Measurements from ENCODE around the gene PI4K2A. TPM values are rescaled to one million over a fixed set of nuclear protein-coding genes. Genes with fewer than 3 reads are reported as not detected.

Gene PI4K2A
- total and polyA plus RNA-seq, 5 experiments from 2014 or later = 6.5 to 9.4 (median 8.8) TPM

DNA sequence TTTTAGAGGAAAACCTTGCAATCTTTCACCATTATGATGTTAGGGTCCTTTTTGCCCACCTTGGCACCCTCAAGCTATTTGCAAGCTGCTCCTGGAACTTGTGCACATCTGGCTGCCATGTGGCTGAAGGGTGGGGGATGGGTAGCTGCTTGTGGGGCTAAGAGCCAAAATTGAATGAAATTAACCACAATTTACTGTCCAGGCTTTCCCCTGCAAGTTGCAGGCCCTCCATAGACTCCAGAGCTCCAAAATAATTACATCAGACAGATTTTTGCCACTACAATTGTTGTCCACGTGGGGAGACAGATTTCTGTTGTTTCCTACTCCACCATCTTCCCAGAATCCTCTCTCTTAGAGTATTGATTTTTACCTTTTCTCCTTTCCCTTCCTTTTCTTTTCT is 19.1 kb downstream of the PI4K2A start:
- no peak overlapping the region for H3K4me3 Mint-ChIP-seq
- no peak for ATAC-seq
- H3K9me3 Mint-ChIP-seq = no peaks in the 10 kb centered on the region
- DNase-seq = no peak
- peak overlapping the region in 1 of 10 donors; percentile 33 for H3K27ac Mint-ChIP-seq
- H3K36me3 Mint-ChIP-seq = peaks cover 0 to 78% (median 21%) of the 10 kb centered on the region in 3 donors
- no peaks in the 10 kb centered on the region for H3K27me3 Mint-ChIP-seq
- POLR2A ChIA-PET = no interaction called here
- peaks cover 0 to 2% (median under 1%) of the 10 kb centered on the region in 4 donors for H3K4me1 Mint-ChIP-seq

DNA sequence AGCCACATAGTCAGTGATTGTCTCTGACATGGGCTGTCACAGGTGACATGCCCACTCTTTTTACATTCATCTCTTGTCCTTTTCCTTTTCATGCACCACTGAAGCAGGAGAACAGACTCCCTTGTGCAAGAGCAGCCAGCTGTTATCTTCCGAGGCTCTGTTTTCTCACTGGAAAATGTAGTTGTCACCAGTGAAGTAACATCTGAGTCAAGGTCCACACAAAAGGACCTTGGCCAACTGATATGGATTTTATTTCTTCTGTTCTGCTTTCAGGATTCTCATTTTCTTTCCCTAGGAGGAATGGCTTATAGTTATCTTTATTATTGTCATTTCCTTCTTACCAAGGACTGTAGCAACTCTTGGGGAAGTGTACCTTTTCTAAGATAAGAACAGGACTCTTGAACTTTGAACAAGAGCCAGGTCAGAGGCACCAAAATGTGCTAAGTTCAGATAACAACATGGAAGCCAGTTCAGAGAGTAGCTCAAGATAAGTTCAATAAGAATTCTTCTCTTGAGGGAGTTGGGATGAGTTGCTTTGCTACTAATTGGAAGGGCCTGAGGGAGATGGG is 23.9 kb downstream of the PI4K2A start:
- no peak overlapping the region for H3K27ac Mint-ChIP-seq
- H3K36me3 Mint-ChIP-seq = peaks cover 0 to 63% (median 16%) of the 10 kb centered on the region in 3 donors
- no peak overlapping the region for H3K4me3 Mint-ChIP-seq

DNA sequence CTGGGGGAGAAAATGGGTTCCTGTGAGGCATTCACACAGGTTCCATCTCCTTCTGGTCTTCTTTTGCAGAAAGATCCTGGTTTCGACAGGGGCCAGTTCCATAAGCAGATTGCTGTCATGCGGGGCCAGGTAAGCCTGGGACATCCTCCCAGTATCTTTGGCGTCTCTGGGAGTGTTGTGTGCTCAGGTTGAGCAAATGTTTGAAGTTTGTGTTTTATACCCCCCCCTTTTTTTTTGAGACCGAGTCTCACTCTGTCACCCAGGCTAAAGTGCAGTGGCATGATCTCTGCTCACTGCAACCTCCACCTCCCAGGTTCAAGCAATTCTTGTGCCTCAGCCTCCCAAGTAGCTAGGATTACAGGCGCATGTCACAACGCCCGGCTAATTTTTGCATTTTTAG is 26.5 kb downstream of the PI4K2A start:
- H3K4me3 Mint-ChIP-seq = no peak overlapping the region
- H3K27me3 Mint-ChIP-seq = no peaks in the 10 kb centered on the region
- DNase-seq (no peak), ATAC-seq (no peak)
- no peaks in the 10 kb centered on the region for H3K9me3 Mint-ChIP-seq
- peaks cover 0 to 63% (median 14%) of the 10 kb centered on the region in 3 donors for H3K36me3 Mint-ChIP-seq
- no peak overlapping the region for H3K27ac Mint-ChIP-seq
- H3K4me1 Mint-ChIP-seq = peaks cover 0 to 4% (median 1%) of the 10 kb centered on the region in 4 donors
- POLR2A ChIA-PET = no interaction called here

More for the DNA sequence above, 23.9 kb downstream of the PI4K2A start:
- no peaks in the 10 kb centered on the region for H3K27me3 Mint-ChIP-seq
- ATAC-seq (no peak), DNase-seq (no peak)
- no peaks in the 10 kb centered on the region for H3K9me3 Mint-ChIP-seq
- peaks cover 0 to 4% (median 2%) of the 10 kb centered on the region in 4 donors for H3K4me1 Mint-ChIP-seq
- POLR2A ChIA-PET = no interaction called here

DNA sequence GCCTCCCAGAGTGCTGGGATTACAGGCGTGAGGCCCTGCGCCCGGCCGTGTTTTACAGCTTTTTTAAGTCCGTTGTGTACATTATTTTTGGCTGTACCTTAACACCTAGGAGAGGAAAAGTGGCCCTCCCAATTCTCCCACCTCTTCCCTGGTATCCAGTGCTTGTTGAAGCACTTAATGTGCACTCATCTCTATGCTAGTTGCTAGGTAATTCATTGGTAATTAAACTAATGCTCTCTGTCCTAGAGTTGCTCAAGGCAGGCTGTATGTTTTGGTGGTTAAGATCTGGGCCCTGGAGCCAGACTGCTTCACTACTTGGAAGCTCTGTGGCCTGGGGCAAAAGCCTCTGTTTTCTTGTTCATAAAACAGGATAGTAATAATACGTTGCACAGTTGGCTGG is 27.0 kb downstream of the PI4K2A start:
- Mint-ChIP-seq H3K9me3 (no peaks in the 10 kb centered on the region), H3K4me3 (no peak overlapping the region), H3K36me3 (peaks cover 0 to 61% (median 14%) of the 10 kb centered on the region in 3 donors), H3K27me3 (no peaks in the 10 kb centered on the region), H3K4me1 (peaks cover 0 to 4% (median 1%) of the 10 kb centered on the region in 4 donors), H3K27ac (peak overlapping the region in 3 of 10 donors; percentile 34 to 81 (median 52))
- POLR2A ChIA-PET = no interaction called here
- DNase-seq (no peak), ATAC-seq (no peak)

DNA sequence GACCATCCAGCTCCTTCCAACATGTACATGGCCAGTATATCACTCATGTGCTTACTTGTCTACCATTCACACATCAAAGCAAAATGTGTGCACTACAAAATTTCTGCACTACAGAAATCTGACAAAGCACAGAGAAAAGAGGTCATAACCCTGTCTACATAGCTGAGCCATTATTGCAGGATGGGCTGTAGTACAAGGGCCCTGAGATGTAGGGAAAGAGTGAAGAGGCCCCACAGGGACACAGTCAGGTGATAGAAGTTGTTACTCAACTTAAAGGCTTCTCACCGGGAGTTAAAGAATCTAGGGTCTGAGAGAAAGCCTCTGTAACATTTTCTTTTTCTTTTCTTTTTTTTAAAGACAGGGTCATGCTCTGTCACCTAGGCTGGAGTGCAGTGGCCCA is 29.1 kb downstream of the PI4K2A start:
- peaks cover 0 to 65% (median 16%) of the 10 kb centered on the region in 3 donors for H3K36me3 Mint-ChIP-seq
- DNase-seq (no peak), ATAC-seq (no peak)
- H3K4me3 Mint-ChIP-seq = no peak overlapping the region
- H3K27ac Mint-ChIP-seq = peak overlapping the region in 3 of 10 donors; percentile 25 to 27 (median 25)
- POLR2A ChIA-PET = interaction anchor here (0.8 to 1.5 kb wide), 2 partner anchors 10 to 121 kb away, joined by 3 read pairs; no protein-coding TSS in a partner anchor
- H3K9me3 Mint-ChIP-seq = no peaks in the 10 kb centered on the region
- H3K4me1 Mint-ChIP-seq = peaks cover 0 to 4% (median 1%) of the 10 kb centered on the region in 4 donors
- H3K27me3 Mint-ChIP-seq = no peaks in the 10 kb centered on the region

DNA sequence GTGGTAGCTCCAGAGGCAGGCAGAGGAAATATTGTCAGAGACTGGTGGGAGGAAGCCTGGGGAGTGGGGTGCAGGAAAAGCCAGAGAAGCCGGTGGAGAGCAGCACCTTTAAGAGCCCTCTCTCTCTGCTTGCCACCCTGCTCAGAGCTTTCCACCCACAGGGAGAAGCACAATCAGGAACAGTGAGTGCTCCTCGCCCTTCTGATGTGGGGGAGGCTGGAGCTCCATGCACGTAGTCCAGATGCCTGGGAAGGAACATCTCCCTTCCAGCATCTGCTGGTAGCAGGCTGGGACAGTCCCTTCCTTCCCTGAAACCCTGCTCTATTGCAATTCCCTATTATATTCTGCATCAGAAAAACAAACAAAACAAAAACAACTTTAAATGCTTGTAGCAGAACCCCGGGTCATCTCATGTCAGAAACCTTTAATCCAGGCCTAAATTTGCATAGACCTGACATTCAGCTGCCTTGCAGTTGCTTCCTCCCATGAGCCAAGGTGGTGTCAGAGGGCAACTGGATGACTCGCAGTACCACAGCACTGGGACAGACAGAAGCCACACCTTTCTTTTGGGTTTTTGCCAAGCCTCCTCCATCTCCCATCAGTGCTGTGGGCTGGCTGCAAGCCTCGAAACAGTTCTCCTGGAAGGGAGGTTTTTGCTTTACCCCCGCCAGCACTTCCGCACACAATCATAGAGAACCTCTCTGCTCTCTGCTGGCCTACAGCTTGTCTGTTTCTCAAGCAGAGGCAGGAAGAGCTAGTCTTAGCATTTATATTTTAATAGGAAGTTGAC is 33.5 kb downstream of the PI4K2A start:
- peaks cover 0 to 47% (median 10%) of the 10 kb centered on the region in 3 donors for H3K36me3 Mint-ChIP-seq
- H3K9me3 Mint-ChIP-seq = no peaks in the 10 kb centered on the region

DNA sequence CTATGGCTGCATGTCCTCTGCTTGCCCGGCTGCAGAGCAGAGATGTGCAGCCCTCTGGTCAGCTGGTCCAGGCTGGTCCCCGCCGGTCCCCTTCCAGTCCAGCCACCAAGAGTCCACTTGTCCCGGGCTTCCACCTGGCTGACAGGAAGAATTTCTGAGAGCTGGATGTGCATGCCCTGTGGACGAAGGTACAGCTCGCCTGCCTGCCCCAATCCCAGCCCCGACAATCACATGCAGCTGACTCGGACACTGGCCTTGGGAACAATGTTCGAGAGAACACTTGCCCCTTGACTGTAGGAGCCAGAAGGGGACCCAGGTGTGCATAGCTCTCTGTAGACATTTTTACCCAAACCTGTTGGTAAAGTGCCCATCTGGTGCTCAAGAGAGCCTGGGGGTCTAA is 34.8 kb downstream of the PI4K2A start:
- Mint-ChIP-seq H3K27me3 (no peaks in the 10 kb centered on the region), H3K4me1 (peaks cover 0 to 5% (median 0%) of the 10 kb centered on the region in 4 donors), H3K4me3 (no peak overlapping the region), H3K36me3 (peaks cover 0 to 42% (median 10%) of the 10 kb centered on the region in 3 donors), H3K9me3 (no peaks in the 10 kb centered on the region), H3K27ac (peak overlapping the region in 1 of 10 donors; percentile 44)
- DNase-seq (no peak), ATAC-seq (no peak)
- POLR2A ChIA-PET = interaction anchor here (0.8 to 1.7 kb wide), 3 partner anchors 13 to 61 kb away, joined by 3 to 4 read pairs (median 4); partner anchors contain the start of gene ZFYVE27

More for the DNA sequence above, 33.5 kb downstream of the PI4K2A start:
- no peaks in the 10 kb centered on the region for H3K27me3 Mint-ChIP-seq
- H3K4me3 Mint-ChIP-seq = no peak overlapping the region
- POLR2A ChIA-PET = interaction anchor here (1.0 to 1.5 kb wide), 2 partner anchors 13 to 63 kb away, joined by 3 to 4 read pairs; partner anchors contain the start of genes AVPI1 and ZFYVE27
- ATAC-seq = no peak
- H3K4me1 Mint-ChIP-seq = peaks cover 0 to 5% (median 0%) of the 10 kb centered on the region in 4 donors
- DNase-seq = no peak
- H3K27ac Mint-ChIP-seq = peak overlapping the region in 1 of 10 donors; percentile 44

DNA sequence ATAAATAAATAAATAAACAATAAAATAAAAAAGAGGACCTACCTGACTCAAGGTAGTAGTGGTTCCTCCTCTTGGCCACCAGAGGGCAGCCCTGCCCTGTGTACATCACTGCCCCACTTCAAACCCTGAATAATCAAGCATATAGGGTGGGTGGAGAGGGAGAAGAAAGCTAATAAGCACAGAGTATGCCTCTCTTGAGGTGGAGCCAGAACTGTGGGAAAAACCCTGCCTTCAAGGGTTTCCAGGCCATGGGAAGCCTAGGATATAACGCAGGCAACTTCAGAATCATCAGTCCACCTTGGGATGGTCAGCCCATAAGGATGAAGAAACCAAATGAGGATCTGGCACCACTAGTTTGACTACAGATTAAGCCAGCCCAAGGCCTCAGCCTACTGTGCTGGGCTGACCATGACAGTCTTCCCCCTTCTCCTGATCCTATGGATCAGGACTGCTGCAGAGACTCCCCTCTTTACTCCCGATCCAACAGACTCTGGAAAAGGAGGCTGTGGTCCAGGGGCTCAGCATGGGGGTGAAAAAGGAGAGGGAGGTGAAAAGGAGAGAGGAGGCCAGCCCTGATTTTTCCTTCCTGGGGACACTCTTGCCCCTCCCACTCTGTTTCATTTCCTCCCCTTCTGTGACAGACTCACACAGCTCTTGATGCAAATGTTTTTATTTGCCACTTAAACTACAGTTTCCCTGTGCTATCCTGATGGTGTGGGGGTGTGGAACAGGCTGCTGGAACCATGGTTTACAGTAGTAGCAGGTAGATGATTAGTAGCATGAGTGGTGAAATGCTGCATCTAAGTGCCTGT is 36.5 kb downstream of the PI4K2A start:
- POLR2A ChIA-PET = interaction anchor here (0.9 to 2.2 kb wide), 4 partner anchors 10 to 60 kb away, joined by 3 to 9 read pairs (median 4); partner anchors contain the start of genes AVPI1 and ZFYVE27
- ATAC-seq = peak; percentile 88 to 94
- no peaks in the 10 kb centered on the region for H3K27me3 Mint-ChIP-seq

DNA sequence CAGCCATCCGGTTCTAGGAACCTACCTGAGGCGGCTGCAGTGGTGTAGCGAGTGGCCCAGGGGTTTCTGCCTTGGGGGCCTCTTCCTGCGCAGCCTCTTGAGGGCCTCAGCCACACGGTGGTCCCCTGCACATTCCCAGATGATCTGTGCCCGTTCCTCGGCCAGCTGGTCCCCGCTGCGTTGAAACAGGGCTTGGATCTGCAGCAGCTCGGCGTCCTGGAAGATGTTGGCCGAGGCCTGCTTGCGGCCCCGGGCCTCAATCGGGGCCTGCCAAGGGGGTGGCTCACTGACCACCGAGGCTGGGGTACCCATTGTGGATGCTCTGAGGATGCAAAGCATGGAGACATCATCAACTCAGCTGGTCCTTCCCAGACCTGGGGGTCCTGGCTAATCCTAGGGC is 39.1 kb downstream of the PI4K2A start:
- ATAC-seq = no peak
- Mint-ChIP-seq H3K36me3 (peaks cover 0 to 9% (median 4%) of the 10 kb centered on the region in 3 donors), H3K27ac (no peak overlapping the region), H3K9me3 (no peaks in the 10 kb centered on the region), H3K4me3 (no peak overlapping the region), H3K27me3 (no peaks in the 10 kb centered on the region), H3K4me1 (peaks cover 0 to 8% (median 5%) of the 10 kb centered on the region in 4 donors)
- no peak for DNase-seq
- POLR2A ChIA-PET = interaction anchor here (0.6 to 1.0 kb wide), 3 partner anchors 10 to 448 kb away, joined by 3 read pairs; no protein-coding TSS in a partner anchor

More for the DNA sequence above, 36.5 kb downstream of the PI4K2A start:
- Mint-ChIP-seq H3K4me1 (peaks cover 0 to 5% (median 0%) of the 10 kb centered on the region in 4 donors), H3K9me3 (no peaks in the 10 kb centered on the region), H3K4me3 (no peak overlapping the region), H3K27ac (peak overlapping the region in 2 of 10 donors; percentile 79 to 80), H3K36me3 (peaks cover 0 to 29% (median 10%) of the 10 kb centered on the region in 3 donors)
- DNase-seq = peak; percentile 31 to 72 (median 53)

DNA sequence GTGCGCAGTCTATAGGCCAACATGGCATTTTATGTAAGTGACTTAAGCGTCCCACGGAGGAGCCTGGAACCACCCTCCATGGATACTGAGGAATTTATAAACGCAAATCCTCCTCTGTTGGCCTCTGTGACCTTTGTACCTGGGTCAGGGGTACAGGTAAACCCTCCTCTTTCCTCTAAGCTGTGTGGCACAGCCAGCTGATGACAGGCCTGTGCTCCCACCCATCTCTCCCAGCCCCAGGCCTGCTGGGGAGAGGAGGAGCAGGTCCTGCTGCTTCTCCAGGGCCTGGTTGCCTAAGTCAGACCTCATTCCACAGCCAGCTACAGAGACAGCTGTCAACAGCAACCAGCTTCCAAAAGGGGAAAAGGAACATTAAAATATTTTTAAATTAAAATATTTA is 41.6 kb downstream of the PI4K2A start:
- Mint-ChIP-seq H3K27me3 (no peaks in the 10 kb centered on the region), H3K4me3 (no peak overlapping the region), H3K9me3 (no peaks in the 10 kb centered on the region), H3K36me3 (no peaks in the 10 kb centered on the region), H3K4me1 (peaks cover 3 to 24% (median 16%) of the 10 kb centered on the region in 4 donors), H3K27ac (no peak overlapping the region)
- DNase-seq (no peak), ATAC-seq (no peak)
- POLR2A ChIA-PET = interaction anchor here (0.7 to 1.3 kb wide), 2 partner anchors 55 to 351 kb away, joined by 3 to 4 read pairs; partner anchors contain the start of gene ZFYVE27

DNA sequence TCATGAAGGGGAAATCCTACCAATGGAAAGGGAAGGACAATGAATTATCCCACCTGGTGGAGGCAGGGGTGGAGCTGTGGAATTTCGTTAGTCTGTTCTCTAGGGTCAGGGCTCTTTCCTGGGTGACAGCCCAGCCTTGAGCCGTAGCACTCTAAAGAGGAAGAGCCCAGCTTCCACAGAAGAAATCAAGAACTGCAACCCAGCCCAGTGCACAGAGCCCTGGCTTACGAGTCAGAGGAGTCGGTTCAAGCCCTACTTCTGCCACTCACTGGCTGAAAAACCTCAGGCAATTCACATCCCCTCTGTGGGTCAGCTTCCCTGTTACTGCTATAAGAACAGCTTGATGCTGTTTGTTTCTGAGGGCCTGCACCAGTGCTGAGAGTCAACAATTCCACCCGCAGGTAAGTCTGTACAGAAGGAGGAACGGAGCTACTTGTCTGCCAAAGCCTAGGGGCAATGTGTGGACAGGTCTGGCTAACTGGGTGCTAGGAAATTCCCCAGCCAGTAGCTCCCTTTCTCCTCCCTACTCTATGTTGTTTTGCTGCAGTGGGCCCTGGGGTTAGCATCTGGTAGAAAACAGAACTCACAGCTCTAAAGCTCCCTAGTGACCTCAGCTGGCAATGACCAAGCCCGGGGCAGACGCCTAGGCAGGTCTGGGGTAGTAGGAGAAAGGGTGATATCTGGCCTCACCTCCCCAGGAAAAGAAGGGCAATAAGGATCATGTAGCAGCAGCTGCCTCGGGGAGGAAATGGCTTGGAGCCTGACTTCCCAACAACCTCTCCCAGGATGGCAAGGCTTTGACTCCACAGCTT is 43.3 kb downstream of the PI4K2A start:
- DNase-seq (no peak), ATAC-seq (no peak)
- Mint-ChIP-seq H3K36me3 (no peaks in the 10 kb centered on the region), H3K27ac (peak overlapping the region in 3 of 10 donors; percentile 16 to 50 (median 20)), H3K9me3 (no peaks in the 10 kb centered on the region), H3K4me1 (peaks cover 8 to 33% (median 24%) of the 10 kb centered on the region in 4 donors), H3K4me3 (no peak overlapping the region), H3K27me3 (no peaks in the 10 kb centered on the region)
- POLR2A ChIA-PET = interaction anchor here (0.6 kb wide), 1 partner anchor 203 kb away, joined by 3 read pairs; no protein-coding TSS in a partner anchor

Measured in naive thymus-derived CD8-positive, alpha-beta T cell (primary cell).